GM19035 (cell line): Measurements from ENCODE around the gene MAMLD1.

ENCODE experiments used
- ATAC-seq: cut with Tn5 transposase; IDR thresholded peaks from one replicate; pipeline ENCODE4 v1.9.1; 2021; ENCODE audit not compliant: unreplicated experiment

Gene MAMLD1

DNA sequence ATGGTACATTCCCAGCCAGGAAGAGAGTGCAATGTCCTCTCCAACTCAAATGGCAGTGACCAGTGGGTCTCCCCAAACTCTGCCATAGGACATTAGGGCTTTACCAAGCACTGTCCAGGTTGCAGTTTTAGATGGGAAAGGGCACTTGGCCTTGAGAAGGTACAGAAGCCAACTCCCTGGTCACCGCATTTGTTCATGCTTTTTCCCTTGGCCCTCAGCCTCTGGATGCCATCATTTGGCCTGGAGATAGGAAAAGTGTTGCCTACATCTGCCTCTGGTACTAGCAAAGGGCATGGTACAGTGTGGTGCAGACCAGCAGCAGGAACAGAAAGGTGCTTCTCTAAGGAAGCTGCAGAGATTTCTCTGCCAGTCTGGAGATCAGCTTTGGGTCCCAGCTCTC lies 93.8 kb downstream of the MAMLD1 start:
- no peak for ATAC-seq

DNA sequence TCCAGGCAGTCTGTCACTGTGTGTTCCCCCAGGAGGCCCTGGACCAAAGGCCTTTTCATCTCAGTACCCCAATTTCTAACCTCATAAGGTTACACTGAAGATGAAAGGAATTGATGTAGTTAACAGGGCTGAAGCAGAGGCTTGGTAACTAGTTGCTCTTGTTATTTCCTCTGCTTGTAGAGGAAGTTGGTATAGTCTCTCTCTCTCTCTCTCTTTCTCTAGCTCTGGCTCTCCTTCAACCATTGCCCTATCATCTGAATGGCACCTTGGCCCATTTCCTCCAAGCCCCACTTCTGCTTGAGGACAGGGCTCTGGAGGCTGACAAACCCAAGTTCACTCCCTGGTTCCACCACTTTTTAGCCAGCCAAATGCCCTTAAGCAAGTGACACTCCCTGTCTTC lies 96.1 kb downstream of the MAMLD1 start:
- no peak for ATAC-seq

DNA sequence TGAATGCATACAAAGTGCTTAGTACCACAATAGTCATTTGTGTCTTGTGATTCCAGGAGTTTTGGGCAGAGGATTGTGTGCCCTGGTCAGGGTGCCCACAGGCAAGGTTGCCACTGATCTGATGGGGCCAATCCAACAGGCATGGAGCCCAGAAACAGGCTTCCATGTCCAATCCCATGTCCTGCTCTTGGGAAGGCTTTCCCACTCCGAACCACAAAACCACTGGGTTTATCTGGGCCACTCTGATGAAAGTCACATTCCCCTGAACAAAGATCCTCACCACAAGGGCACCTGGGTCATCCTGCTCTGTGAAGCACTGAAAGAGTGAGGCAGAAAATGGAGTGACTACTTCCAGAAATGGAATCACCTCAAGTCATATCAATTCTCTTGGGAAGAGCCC lies 96.9 kb downstream of the MAMLD1 start:
- ATAC-seq: no peak

DNA sequence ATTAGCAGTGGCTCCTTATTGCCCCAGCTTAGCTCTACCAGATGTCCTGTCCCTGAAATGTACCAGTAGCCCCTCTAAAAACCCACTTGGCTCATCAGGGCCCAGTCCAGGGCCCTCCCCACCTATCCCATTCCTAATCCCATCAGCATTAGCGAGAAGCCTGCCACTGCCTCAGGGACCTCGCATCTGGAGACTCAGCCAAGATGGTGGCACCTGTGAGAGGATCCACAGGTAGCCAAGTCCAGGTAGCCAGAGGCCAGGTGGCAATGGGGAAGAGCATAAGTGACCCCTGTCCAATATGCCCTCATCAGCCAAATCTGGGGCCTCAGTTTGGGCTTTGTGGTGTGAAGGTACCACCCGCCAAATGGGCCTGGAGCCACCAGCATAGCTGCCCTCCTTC lies 97.7 kb downstream of the MAMLD1 start:
- ATAC-seq: no peak

DNA sequence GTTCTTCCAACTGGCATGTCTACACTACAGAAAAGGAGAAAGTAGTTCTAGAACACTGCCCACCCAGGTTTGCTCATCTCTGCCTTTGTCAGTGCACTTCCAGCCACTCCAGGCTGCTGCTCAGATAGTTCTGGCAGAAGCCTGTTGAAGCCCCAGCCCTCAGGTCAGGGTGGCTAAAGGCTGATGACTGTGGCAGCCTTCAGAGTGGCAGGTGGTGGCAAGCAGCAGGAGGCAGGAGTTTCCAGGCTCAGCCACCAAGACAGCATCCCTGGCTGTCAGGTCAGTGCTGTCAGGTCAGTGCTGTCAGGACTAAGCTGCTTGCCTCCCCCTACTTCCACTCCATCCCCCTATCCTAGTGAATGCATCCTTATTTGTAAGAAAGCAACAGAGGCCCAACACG lies 100.4 kb downstream of the MAMLD1 start:
- no peak for ATAC-seq

DNA sequence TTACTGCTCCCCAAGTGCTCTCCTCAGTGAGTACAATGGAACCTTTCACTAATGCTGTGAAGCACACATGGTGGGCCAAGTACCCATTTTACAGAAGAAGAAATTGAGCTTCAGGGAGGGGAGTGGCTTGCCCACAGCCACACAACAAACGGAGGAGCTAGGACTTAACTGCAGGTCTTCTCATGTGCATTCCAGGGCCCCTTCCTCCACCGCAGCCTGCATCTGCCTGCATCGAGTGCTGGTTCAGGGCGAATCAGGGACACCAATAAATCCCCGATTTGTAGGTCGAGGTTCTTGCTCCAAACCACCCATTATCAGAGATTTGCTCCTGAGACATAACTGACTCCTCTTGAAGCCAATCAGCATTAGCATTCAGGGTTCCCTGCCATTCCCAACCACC lies 100.9 kb downstream of the MAMLD1 start:
- ATAC-seq: no peak

DNA sequence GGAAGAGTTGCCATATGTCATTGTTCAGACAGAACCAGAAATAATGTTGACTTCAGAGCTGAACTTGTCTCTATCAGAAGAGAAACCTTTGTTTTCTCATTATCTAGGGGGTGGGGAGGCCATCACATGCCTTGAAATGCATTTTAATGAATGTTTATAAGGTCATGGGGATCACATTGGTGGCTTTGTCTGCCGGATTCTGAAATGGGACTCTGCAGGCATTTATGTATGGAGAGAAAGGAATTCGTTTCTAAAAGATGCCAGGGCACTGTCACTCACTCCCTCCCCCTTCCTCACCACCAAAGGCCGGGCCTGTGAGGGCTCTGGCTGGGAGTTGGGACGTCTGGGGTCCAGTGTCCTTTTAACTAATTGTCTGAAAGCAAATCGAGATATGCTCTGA lies 102.2 kb downstream of the MAMLD1 start:
- ATAC-seq: no peak

DNA sequence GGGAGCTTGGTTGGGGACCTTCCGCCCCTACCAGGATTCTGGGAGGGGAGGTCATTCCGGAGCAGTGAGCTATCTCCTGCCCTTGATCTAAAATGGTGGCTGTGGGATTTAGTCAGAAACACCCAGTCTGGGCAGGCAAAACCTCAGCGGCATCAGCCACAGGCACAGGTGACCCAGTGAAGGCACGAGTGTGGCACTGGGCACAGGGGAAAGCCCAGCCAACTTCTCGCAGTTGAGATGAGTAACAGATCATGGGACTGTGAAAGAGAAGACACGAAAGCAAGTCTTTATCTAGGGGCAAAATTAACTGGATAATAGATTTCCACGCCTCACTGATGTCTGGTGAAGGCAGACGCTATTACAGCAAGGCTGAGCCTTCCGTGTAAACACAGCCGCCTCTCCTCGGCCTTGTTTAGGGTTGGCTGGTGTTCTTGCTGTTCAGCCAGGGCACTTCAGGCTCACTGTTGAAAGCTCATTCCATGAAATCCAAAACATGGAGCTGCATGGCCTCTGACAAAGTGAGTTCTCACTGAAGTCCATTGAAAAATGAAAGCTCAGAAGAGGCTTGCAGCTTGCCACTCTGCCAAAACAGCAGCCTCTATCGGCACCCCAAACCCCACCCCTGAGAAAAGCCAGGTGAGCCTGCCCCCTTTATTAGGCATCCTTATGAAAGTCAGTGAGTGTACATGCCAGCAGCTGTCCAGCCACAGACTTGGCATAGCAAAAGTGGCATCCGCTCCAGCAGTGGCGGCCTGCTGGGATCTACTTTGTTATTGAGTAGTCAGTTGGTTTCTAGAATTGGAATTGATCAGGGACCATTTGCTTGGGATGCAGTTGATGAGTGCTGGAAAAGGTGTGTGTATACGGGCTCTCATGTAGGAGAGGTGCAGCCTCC lies 103.0 kb downstream of the MAMLD1 start:
- no peak for ATAC-seq

DNA sequence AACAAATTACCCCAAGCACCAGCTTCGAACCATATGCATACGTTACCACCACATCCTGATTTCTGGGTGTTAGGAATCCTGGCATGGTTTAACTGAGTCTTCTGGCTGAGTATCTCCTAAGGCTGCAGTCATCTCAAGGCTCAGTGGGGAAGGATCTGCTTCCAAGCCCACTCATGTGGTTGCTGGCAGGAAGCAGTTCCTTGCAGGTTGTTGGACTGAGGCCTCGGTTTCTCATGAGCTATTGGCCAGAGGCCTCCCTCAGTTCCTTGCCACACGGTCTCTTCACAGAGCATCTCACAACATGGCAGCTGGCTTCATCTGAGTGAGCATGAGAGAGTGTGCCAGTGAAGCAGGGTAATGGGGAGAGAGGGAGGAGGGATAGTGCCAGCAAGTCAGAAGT lies 109.2 kb downstream of the MAMLD1 start:
- no peak for ATAC-seq

DNA sequence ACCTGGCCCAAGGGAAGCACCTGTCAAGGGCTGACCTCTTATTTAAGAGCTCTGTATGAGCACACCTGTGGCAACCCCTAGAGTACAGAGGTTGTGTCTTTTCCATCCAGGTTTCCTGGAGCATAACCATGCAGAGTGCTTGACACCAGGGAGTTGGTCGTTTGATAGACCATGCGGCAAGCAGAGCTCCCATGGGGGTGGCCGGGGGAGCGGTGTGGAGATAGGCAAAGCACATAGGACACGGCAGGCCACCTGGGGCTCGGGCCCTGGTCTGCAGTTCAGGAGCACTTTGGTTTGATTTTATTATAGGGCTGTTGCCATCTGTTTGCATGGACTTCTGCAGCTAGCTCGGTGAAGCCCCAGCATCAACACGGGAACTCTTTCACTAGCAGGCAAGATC lies 110.3 kb downstream of the MAMLD1 start:
- ATAC-seq: no peak

DNA sequence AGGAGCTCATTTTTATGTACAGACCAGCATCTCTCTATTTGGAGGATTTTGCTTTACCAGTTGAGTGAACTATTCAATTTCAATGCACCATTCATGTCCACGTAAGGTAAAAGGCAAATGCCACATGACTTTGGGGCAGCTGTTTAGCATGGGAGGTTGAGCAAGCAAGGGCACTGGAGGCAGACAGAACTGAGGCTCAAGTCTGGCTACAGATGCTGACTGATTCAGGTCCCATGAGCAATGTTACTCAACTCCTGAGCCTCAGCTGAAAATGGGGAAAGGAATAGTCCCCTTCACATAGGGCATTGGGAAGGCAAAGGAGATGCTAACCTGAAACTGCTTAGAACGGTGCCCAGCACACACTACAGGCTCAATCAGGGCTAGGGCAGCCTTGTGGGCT lies 112.3 kb downstream of the MAMLD1 start:
- no peak for ATAC-seq

DNA sequence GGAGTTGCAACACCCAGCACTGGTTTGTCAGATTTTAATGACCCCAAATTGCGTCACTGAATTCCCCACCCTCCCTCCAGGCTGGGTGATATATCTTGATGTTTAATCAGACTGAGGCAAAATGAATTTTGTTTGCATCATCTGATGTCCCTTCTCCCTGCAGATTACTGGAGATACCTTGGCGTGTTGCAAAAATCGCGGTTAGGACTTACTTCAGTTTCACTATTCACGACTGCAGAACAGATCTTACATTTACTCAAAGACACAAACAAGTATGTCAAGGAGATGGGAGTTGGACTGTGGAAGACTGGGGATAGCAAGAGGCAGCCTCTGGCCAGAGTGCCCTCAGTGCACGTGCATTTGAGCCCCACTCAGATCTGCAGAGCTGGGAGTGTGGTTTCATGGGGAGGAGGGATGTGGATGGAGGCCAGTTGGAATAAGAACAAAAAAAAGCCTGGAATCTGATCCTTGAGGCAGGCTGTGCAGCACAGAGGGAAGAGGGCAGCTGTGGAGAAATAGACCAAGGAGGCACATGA lies 113.1 kb downstream of the MAMLD1 start:
- ATAC-seq: no peak

DNA sequence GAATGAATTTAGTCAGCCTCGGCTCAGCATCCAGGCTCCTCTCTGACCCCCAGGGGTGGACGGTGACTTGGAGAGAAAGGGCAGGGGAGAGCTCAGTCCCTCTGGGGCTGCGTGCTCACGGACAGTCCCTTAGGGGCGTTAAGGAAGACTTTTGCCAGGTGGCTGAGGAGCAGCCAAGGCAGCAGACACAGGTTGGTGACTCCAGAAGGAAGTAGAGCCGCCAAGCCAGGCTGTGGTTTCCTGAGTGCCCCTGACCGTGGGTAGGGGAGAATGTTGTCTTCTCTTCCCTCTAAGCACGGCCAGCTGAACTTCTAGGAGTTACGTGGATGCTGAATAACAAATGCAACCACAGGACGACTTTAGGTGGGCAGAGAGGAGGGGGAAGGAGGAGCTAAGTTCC lies 114.3 kb downstream of the MAMLD1 start:
- ATAC-seq: no peak

DNA sequence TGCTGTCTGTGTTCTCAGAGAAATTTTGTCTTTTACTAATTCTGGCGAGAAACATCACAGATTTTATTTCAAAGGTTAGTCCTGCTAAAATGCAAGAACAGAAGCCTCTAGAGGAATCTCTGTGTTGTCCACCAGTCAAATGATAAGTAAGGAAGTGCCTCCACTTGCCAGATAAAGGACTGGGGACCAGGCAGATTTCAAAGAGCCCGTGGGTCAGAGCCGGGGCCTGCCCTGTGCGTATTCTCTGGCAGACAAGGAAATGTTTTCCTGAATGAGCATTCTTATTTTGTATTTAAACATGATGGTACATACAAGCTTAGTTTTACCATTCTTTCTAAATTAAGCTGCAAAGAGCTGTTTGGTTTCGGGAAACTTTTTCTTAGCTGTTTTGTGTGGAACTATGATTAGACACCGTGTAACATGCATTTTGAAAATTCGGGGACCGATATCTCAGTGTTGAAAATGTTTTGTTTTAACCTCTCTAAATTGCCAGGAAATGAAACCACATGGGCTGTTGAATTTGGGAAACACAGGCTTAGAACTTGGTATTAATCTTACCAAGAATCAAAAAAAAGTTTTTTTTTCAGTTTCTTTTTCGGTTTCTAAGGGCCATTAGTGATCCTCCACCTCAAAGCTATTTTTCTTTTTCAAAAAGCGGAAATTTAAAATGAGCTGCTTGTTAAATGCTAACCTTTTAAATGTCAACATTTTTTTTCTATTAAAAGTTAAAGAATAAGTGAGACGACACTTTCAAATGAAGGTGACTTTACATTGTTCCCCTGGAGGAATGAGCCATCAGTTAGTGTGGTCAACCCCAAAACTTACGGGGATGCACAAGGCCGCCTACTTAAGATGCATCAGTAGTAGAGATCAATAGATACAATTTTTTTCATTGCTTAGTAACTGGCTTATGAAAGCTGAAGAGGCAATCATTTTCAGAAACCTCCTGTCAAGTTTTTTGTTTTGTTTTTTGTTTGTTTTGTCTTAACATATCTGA lies 115.7 kb downstream of the MAMLD1 start:
- ATAC-seq: peak; percentile 57

DNA sequence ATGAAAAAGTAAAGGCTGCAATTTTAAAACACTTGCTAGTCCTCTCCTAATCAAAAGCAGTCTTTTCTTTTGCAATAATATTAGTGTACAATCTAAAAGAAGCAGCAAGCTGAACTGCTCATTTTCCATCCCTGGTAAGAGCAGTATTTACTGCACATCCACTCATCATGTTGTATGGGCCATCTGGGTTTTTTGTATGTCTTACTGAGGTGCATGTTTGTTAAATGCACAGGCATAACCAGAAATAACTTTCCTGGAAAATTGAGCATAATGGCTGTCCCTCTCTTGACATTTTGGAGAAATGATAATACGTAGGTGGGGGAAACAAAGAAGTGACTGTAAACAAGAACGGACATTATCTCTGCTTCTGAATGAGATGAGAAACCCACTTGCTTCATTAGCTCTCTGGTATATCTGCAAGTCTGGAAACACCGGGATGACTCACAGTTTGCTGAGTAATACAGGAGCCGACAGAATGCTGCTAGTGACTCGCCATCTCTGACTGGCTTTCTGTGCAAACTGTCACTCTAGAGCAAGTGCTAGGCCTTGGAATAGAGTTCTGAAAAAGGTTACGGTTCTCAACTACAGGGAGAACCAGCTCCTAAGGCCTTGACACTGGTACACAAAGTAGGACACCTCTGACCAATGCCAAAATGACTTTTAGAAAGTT lies 119.6 kb downstream of the MAMLD1 start:
- peak; percentile 54 for ATAC-seq

DNA sequence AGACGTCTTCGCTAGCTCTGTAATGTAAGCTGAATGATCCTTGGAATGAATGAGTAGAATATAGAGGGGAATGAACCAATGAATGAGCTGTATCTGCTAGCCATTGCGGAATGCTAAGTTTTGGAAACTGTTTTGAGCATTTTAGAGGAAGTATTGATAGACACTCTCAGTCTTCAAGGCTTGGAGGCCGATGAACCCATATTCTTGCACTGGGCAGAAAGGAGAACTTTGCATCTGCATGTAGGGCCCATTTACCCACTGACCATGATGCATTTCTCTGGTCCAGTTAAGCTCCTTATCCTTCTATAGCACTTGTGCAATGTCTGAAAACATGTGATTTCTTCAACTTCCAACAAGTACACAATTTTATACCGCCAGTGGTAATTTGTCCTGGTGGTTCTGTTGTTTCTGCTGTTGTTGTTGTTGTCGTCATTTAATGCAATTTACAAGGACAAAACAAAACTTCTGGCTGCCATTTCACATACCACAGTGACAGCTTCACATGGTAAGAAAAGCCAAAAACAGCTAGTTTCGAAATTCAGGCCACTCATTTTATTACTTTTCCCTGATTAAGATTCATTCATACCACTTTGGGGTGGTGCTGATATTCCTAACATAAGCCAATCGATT lies 120.4 kb downstream of the MAMLD1 start:
- no peak for ATAC-seq

DNA sequence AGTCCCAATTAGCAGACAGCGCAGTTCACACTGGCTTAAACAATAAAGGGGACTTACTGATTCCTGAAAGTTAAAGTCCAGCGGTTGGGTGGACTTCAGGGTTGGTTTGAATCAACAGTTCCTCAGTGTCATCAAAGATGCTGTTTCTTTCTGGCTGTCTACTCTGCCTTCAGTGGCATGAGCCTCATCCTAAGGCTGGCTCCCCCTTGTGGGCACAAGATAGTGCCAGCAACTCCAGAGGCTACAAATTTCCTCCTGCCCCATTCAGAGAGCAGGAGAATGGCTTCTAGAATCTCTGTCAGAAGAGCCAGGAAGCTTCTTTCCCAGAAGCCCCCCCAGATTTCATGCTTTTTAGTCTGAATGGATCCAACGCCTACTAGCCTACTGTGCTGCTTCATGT lies 122.9 kb downstream of the MAMLD1 start:
- no peak for ATAC-seq

DNA sequence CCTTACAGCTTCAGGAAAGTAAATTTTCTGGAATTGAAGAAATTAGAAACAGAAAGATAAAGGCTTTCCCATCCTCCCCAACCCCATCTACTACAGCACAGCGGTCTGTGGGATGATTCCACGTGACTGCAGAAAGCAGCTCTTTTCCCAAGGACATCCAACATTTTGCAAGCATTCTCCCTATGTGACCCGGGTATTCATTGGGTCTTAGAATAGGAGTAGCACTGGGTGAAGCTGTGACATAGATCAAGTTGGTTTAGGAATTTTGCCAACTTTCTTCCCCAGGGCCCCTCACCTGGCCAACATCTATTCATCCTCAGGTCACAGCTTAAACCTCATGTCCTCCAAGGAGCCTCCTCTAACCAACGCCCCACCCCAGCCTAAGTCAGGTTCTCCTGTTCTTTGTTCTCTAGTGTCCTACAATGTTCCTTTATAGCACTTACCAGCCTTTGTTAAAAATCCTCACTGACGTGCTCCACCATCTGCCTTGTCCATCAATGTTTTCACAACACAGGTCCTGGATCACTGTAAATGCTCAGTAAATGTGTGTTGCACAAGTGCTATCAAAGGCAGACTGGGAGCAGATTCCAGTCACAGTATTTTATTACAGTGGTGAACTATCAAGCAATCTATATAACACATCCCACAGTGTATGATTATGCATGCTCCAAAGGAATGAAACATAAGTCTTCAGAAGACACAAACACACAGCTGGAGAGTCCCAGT lies 124.4 kb downstream of the MAMLD1 start:
- ATAC-seq: no peak

DNA sequence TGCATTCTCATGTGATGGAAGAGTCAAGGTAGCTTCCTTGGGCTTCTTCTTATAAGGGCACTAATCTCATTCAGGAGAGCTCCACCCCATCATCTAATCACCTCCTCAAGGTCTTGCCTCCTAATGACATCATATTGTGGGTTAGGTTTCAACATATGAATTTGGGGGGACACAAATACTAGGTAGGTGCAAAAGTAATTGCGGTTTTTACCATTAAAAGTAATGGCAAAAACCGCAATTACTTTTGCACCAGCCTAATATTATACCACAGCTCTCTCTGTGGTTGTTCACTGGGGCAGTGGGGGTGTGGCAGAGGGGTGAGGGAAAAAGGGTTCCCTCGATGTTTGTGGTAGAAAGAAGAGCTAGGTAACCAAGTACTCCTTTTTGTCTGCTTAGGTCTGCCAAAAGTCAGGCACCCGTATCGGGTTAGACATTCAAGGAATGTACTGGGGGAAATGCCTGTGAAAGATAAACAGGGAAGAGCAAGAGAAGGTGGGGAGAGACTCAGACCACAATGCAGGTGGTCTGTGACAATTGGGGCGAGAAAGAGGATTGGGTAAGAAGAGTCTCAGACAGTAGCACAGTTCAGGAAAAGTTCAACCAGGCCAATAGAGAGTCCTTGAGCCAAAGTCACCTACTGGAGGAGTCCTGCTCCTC lies 126.4 kb downstream of the MAMLD1 start:
- ATAC-seq: no peak
